IMR-90 (cell line): Measurements from ENCODE around the gene NCKIPSD. TPM values are rescaled to one million over a fixed set of nuclear protein-coding genes. Genes with fewer than 3 reads are reported as not detected.

Experiments
- ATAC-seq: fragments of 200-7000 bp; cut with Tn5 transposase; 2 replicates; pipeline ENCODE4 v1.9.1; 2020; ENCODE audit warnings: low read depth, mild to moderate bottlenecking, moderate library complexity
- BruUV-seq: library from RNA; stranded (reverse); fragments of 400-500 nt; replicated peaks from 2 replicates; lab custom pipeline; 2021; lab: Mats Ljungman, UMichigan
- CTCF ChIA-PET: fragments of 300-600 bp; formaldehyde crosslinking; extraction: SDS; loops from one replicate; lab custom pipeline; 2021; ENCODE audit warnings: antibody characterized with exemption; lab: Yijun Ruan, JAX
- POLR2A ChIA-PET: fragments of 300-600 bp; sonication (Branson Sonifier 250); formaldehyde crosslinking; loops from one replicate; lab custom pipeline; 2022; ENCODE audit warnings: antibody characterized with exemption; ENCODE audit not compliant: unreplicated experiment; lab: Charles Lee
- DNase-seq: peaks from one replicate; pipeline ENCODE4 v3.0.0; 2013
- H2AFZ ChIP-seq: replicated peaks from 2 replicates; pipeline ENCODE3; 2013; ENCODE audit warnings: low read length, mild to moderate bottlenecking; ENCODE audit not compliant: poor library complexity
- H2AK5ac ChIP-seq: 2 replicates; pipeline ENCODE4 v1.6.1; 2013; ENCODE audit warnings: low read depth, low read length, inconsistent platforms
- H2AK9ac ChIP-seq: replicated peaks from 2 replicates; pipeline ENCODE3; 2013; ENCODE audit warnings: mild to moderate bottlenecking, low read depth, low read length, moderate library complexity; ENCODE audit not compliant: poor library complexity
- H2BK120ac ChIP-seq: 2 replicates; pipeline ENCODE4 v1.6.1; 2013; ENCODE audit warnings: low read depth, low read length, inconsistent platforms
- H2BK15ac ChIP-seq: 3 replicates; pipeline ENCODE4 v1.6.1; 2013; ENCODE audit warnings: low read depth, low read length, inconsistent platforms
- H2BK20ac ChIP-seq: 2 replicates; pipeline ENCODE4 v1.6.1; 2013; ENCODE audit warnings: low read depth, mild to moderate bottlenecking, inconsistent platforms, low read length, moderate library complexity
- H2BK5ac ChIP-seq: 2 replicates; pipeline ENCODE4 v1.6.1; 2013; ENCODE audit warnings: mild to moderate bottlenecking, low read depth, low read length, inconsistent platforms; ENCODE audit not compliant: poor library complexity, severe bottlenecking
- H3K14ac ChIP-seq: replicated peaks from 2 replicates; pipeline ENCODE4 v1.6.1; 2013; ENCODE audit warnings: low read depth, low read length, inconsistent platforms
- H3K18ac ChIP-seq: 2 replicates; pipeline ENCODE4 v1.6.1; 2013; ENCODE audit warnings: low read depth, low read length, control low read depth
- H3K23ac ChIP-seq: 2 replicates; pipeline ENCODE4 v1.6.1; 2013; ENCODE audit warnings: low read depth, low read length, inconsistent platforms
- H3K27ac ChIP-seq: 2 replicates; pipeline ENCODE4 v1.5.1; 2013; ENCODE audit warnings: mild to moderate bottlenecking, control low read depth, low read length; ENCODE audit not compliant: insufficient read depth
- H3K27me3 ChIP-seq: 2 replicates; pipeline ENCODE4 v1.6.1; 2013; ENCODE audit warnings: low read length; ENCODE audit not compliant: control insufficient read depth, insufficient read depth
- H3K36me3 ChIP-seq: 2 replicates; pipeline ENCODE4 v1.6.1; 2013; ENCODE audit warnings: low read length, mixed read lengths; ENCODE audit not compliant: control insufficient read depth, insufficient read depth
- H3K4ac ChIP-seq: 2 replicates; pipeline ENCODE4 v1.6.1; 2013; ENCODE audit warnings: low read depth, low read length, inconsistent platforms
- H3K4me1 ChIP-seq: 2 replicates; pipeline ENCODE4 v1.6.1; 2013; ENCODE audit warnings: low read length, mixed read lengths; ENCODE audit not compliant: control insufficient read depth, insufficient read depth
- H3K4me2 ChIP-seq: 2 replicates; pipeline ENCODE4 v1.6.1; 2013; ENCODE audit warnings: low read depth, mild to moderate bottlenecking, control low read depth, low read length, moderate library complexity
- H3K4me3 ChIP-seq: 2 replicates; pipeline ENCODE4 v1.5.1; 2013; ENCODE audit warnings: low read depth, mild to moderate bottlenecking, control low read depth, low read length, moderate library complexity; ENCODE audit not compliant: insufficient read depth
- H3K56ac ChIP-seq: 2 replicates; pipeline ENCODE4 v1.6.1; 2013; ENCODE audit warnings: low read length, inconsistent platforms; ENCODE audit not compliant: insufficient read depth; ENCODE audit errors: extremely low read depth
- H3K79me1 ChIP-seq, 2 experiments: 2 replicates each; pipeline ENCODE4 v1.6.1; 2013; ENCODE audit warnings: low read length in 2 of 2, inconsistent platforms in 1 of 2, low read depth in 1 of 2
- H3K9ac ChIP-seq: 2 replicates; pipeline ENCODE4 v1.6.1; 2013; ENCODE audit warnings: low read depth, low read length, control low read depth
- H3K9me1 ChIP-seq: 2 replicates; pipeline ENCODE4 v1.6.1; 2013; ENCODE audit warnings: low read length, inconsistent platforms; ENCODE audit not compliant: insufficient read depth
- H3K9me3 ChIP-seq: 2 replicates; pipeline ENCODE4 v1.6.1; 2013; ENCODE audit warnings: low read length; ENCODE audit not compliant: control insufficient read depth, insufficient read depth
- H4K20me1 ChIP-seq: 2 replicates; pipeline ENCODE4 v1.6.1; 2013; ENCODE audit warnings: low read length, inconsistent platforms; ENCODE audit not compliant: insufficient read depth
- H4K5ac ChIP-seq: 2 replicates; pipeline ENCODE4 v1.6.1; 2013; ENCODE audit warnings: mild to moderate bottlenecking, low read depth, low read length, control low read depth
- H4K8ac ChIP-seq, 2 experiments: 2 replicates each; pipeline ENCODE4 v1.6.1; 2013; ENCODE audit warnings: low read depth in 2 of 2, low read length in 2 of 2, control low read depth in 1 of 2, inconsistent platforms in 1 of 2
- H4K91ac ChIP-seq: 2 replicates; pipeline ENCODE4 v1.6.1; 2013; ENCODE audit warnings: low read depth, low read length, inconsistent platforms; ENCODE audit not compliant: insufficient read depth
- BHLHE40 ChIP-seq: fragments of 150-350 bp; IDR thresholded peaks from 2 replicates; pipeline ENCODE4 v1.6.1; 2016; ENCODE audit warnings: mild to moderate bottlenecking, low read depth, low read length
- CHD1 ChIP-seq: IDR thresholded peaks from 2 replicates; pipeline ENCODE4 v1.6.1; 2012; ENCODE audit warnings: low read depth, low read length, improper control_type of control experiment
- FOS ChIP-seq: fragments of 150-350 bp; IDR thresholded peaks from 2 replicates; pipeline ENCODE4 v1.6.1; 2016; ENCODE audit warnings: low read depth, low read length
- MAZ ChIP-seq: IDR thresholded peaks from 2 replicates; pipeline ENCODE4 v1.6.1; 2012; ENCODE audit warnings: low read depth, mild to moderate bottlenecking, low read length, improper control_type of control experiment, moderate library complexity, borderline replicate concordance
- NFE2L2 ChIP-seq: fragments of 150-350 bp; IDR thresholded peaks from 2 replicates; pipeline ENCODE4 v1.6.1; 2016; ENCODE audit warnings: low read depth, mild to moderate bottlenecking, low read length
- POLR2A ChIP-seq: IDR thresholded peaks from 2 replicates; pipeline ENCODE4 v1.6.1; 2012; ENCODE audit warnings: mild to moderate bottlenecking, low read depth, low read length
- RCOR1 ChIP-seq: IDR thresholded peaks from 2 replicates; pipeline ENCODE4 v1.6.1; 2012; ENCODE audit warnings: mild to moderate bottlenecking, low read length, improper control_type of control experiment; ENCODE audit not compliant: insufficient replicate concordance
- RFX5 ChIP-seq: IDR thresholded peaks from 2 replicates; pipeline ENCODE4 v1.8.0; 2012; ENCODE audit warnings: low read depth, mild to moderate bottlenecking, low read length, moderate library complexity
- WGBS, 2 experiments: methylation state at CpG; one replicate each; pipeline versions ENCODE4 v1.1.5 to v1.1.7; 2013; ENCODE audit warnings: missing lambda C conversion rate in 2 of 2; ENCODE audit not compliant: insufficient read length in 1 of 2; ENCODE audit errors: extremely low coverage in 2 of 2; 5-methylcytosine and 5-hydroxymethylcytosine counted together
- dilution Hi-C: fragments of 300-500 bp; cut with HindIII; formaldehyde crosslinking; loops from one replicate; pipeline ENCODE4 v1.14.3; 2018; ENCODE audit warnings: low sequenced_read_pairs; ENCODE audit not compliant: unreplicated experiment
- in situ Hi-C: fragments of 300-500 bp; cut with MboI; formaldehyde crosslinking; loops from 3 replicates; pipeline ENCODE4 v1.14.3; 2019; ENCODE audit warnings: low sequenced_read_pairs, inconsistent platforms, mixed read lengths
- intact Hi-C: fragments of 100-400 bp; cut with micrococcal nuclease; formaldehyde crosslinking; loops from 2 replicates; pipeline ENCODE4 v1.10.0; 2022
- polyA plus RNA-seq, 3 experiments: library from polyadenylated mRNA; depleted of rRNA; stranded (reverse); fragments of >200 nt; gene quantifications; 2 replicates each; pipeline ENCODE4 v1.2.3, GENCODE V29; 2012; ENCODE audit warnings: low replicate concordance in 1 of 3
- total RNA-seq: library from RNA; depleted of rRNA; stranded (reverse); fragments of >200 nt; gene quantifications from 2 replicates; pipeline ENCODE4 v1.2.3, GENCODE V29; 2012
- TF ChIP-seq, protein P1 (sequence below): conservative IDR thresholded peaks from 2 replicates; pipeline ENCODE4 v1.5.1; 2012; ENCODE audit warnings: mild to moderate bottlenecking, low read depth, low read length, improper control_type of control experiment

The NCKIPSD gene
- total and polyA plus RNA-seq, 2 of the 4 experiments (the other 2 are of a cell fraction) = 21.0 to 38.3 TPM

DNA sequence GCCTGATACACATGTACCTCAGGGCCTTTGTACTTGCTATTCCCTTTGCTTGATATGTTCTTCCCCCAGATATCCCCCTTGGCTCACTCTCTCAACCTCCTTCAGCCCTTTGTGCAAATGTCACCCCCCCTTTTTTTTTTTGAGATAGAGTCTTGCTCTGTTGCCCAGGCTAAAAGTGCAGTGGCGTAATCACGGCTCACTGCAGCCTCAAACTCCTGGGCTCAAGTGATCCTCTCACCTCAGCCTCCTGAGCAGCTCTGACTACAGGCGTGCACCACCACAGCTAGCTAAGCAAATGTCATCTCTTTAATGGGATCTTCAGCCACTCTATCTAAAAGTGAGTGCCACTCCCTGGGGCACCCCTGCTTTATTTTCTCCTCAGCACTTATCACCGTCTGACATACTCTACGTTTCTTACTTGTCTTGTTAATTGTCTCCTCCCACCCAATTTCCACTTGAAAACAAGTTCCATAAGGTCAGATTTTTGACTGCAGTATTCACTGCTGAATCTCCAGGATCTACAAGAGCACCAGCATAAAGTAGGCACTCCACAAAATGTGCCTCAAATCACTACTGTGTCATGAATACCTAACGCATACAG, 16.7 kb upstream of the NCKIPSD start:
- Histone ChIP-seq H3K36me3 (peaks cover 28% of the 10 kb centered on the region), H2AK9ac (no peak overlapping the region), H2AK5ac (no peak overlapping the region), H3K56ac (no peak overlapping the region), H2BK120ac (no peak overlapping the region), H4K8ac (no peak overlapping the region), H2BK20ac (no peak overlapping the region), H2AFZ (no peak overlapping the region), H4K91ac (no peak overlapping the region), H3K4me3 (no peak overlapping the region), H2BK5ac (no peak overlapping the region), H3K4me2 (no peak overlapping the region), H3K18ac (no peak overlapping the region), H3K79me1 (peaks cover 18 to 74% of the 10 kb centered on the region in 2 experiments), H3K14ac (no peak overlapping the region), H3K27ac (no peak overlapping the region), H3K9me1 (peaks cover 22% of the 10 kb centered on the region), H3K9ac (no peak overlapping the region), H3K4ac (no peak overlapping the region), H3K9me3 (no peaks in the 10 kb centered on the region), H3K4me1 (peaks cover 3% of the 10 kb centered on the region), H4K20me1 (peaks cover 99% of the 10 kb centered on the region), H2BK15ac (no peak overlapping the region), H3K27me3 (no peaks in the 10 kb centered on the region), H3K23ac (no peak overlapping the region), H4K5ac (no peak overlapping the region)
- TF ChIP-seq RFX5 (no peak), POLR2A (no peak), FOS (no peak), CHD1 (no peak), BHLHE40 (no peak), MAZ (no peak), NFE2L2 (no peak), RCOR1 (no peak)
- TF ChIP-seq, protein P1, sequence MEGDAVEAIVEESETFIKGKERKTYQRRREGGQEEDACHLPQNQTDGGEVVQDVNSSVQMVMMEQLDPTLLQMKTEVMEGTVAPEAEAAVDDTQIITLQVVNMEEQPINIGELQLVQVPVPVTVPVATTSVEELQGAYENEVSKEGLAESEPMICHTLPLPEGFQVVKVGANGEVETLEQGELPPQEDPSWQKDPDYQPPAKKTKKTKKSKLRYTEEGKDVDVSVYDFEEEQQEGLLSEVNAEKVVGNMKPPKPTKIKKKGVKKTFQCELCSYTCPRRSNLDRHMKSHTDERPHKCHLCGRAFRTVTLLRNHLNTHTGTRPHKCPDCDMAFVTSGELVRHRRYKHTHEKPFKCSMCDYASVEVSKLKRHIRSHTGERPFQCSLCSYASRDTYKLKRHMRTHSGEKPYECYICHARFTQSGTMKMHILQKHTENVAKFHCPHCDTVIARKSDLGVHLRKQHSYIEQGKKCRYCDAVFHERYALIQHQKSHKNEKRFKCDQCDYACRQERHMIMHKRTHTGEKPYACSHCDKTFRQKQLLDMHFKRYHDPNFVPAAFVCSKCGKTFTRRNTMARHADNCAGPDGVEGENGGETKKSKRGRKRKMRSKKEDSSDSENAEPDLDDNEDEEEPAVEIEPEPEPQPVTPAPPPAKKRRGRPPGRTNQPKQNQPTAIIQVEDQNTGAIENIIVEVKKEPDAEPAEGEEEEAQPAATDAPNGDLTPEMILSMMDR = no peak
- no TSS peak for BruUV-seq
- WGBS, 2 experiments = 93% methylated on average over 6 of the region's 6 CpGs; no CpG with 5 or more reads in 1 of the 2 experiments
- dilution Hi-C loops (no loop called here), intact Hi-C loops (no loop called here), in situ Hi-C loops (no loop called here)
- DNase-seq (no peak), ATAC-seq (no peak)
- CTCF ChIA-PET = no interaction called here
- POLR2A ChIA-PET = no interaction called here
